Hematopoietic multipotent progenitor cell treated with erythropoietin and hydrocortisone succinate and interleukin-3 and kit ligand, for 6 days (in vitro differentiated cells): Measurements from ENCODE around the gene MGAT4B.

Experiments used
- DNase-seq: peaks from one replicate; pipeline ENCODE4 v3.0.0-alpha.2; 2015

MGAT4B gene

DNA sequence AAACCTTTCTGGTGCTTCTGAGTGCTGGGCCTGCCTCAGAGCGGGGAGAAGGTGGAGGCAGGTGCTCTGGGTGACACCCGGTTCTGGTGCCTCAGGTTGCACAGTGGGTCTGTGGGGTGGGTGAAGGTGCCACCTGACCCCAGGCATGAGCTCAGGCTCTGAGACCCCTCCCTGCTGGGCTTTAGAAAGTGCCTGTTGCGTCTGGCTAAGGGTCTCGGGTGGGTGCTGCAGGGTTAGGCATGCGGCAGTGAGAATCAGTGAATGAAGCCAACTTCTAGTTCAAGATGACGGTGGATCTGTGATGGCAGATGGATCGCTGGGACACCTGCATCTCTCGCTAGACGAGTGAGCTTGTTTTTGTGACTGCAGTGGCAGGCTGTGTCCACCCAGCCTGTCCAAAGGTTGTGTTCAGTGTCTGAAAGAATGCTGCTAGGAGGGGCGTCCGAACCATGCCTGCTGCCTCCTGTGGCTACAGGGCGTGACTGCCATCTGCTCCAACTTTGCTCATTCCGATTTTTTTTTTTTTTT is 19.1 kb upstream of the MGAT4B start:
- DNase-seq, result no peak

GRCh38 chr5:179824745-179825112 is 18.1 kb upstream of the MGAT4B start:
- no peak for DNase-seq

DNA sequence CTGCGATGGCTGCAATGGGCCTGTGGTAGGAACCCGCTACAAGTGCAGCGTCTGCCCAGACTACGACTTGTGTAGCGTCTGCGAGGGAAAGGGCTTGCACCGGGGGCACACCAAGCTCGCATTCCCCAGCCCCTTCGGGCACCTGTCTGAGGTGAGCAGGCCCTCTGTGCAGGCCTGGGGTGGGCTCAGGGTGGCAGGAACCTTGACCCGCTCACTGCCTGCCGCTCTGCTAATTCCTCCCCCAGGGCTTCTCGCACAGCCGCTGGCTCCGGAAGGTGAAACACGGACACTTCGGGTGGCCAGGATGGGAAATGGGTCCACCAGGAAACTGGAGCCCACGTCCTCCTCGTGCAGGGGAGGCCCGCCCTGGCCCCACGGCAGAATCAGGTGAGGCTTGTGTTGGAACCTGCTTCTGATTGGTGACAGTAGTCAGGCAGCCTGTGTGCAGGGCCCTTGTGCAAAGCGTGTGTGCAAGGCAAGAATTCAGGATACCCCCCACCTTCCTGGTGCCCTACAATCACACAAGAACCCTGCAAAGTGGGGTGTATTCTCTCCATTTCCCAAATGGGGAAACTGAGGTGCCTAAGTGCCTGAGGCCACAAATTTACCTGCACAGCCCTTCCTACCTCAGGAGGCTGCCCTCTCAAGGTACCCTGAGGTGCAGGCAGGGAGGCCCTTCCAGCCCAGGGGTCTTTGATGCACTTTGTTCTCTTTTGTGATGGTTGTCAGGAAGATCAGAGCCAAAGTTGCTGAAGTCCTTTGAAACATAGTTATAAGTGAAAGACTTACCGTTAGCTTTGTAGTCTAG is 17.5 kb upstream of the MGAT4B start:
- DNase-seq, result no peak

DNA sequence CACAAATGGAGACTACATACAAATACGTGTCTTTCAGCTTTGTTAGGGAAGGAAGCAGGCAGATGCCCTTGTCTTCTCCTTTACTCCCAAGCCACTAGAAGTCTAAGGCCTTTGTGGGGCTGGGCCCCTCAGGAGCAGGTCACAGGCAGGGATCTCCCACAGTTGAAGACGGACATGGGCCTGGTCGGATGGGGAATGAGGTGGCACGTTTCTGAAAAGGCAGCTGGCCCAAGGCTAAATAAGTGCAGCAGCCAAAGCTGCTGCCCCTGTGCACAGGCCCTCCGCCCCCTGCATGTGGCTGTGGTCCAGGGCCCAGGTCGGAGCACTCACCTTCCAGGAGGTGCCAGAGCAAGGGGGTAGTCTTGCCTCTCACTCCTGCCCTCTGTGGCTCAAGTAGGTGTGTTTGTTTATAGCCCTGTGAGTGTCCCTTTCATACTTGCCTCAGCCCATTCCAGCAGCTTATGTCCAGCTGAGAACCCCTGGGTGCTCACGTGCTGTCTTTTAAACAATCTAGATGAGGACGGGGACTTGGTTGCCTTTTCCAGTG is 15.9 kb upstream of the MGAT4B start:
- DNase-seq, result no peak

DNA sequence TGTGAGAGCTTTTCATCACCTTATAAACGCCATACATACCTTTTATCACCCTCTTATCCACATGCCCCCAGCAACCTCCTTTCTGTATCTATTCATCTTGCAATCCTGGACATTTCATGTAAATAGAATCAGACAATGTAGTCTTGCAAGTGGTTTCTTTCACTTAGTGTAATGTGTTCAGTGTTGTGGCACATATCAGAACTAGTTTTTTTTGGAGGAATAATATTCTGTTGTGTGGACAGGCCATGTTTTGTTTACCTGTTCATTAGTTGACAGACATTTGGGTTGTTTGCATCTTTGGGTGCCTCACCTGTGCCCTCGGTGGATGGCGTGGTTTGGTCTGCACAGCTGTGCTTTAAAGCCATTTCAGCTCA is 15.4 kb upstream of the MGAT4B start:
- DNase-seq, result no peak

GRCh38 chr5:179821298-179822058 is 14.8 kb upstream of the MGAT4B start:
- DNase-seq, result peak; percentile 98

- peak; percentile 86 for DNase-seq
Measured at GRCh38 chr5:179820483-179821297, 14.0 kb upstream of the MGAT4B start, which contains the start of gene SQSTM1. SQSTM1 (plus strand) TSS chr5:179820905; CDS start chr5:179820937, 32 bp downstream.

GRCh38 chr5:179820127-179820482 is 13.4 kb upstream of the MGAT4B start:
- DNase-seq, result peak; percentile 40

GRCh38 chr5:179819296-179820126 is 12.8 kb upstream of the MGAT4B start:
- peak; percentile 63 for DNase-seq

DNA sequence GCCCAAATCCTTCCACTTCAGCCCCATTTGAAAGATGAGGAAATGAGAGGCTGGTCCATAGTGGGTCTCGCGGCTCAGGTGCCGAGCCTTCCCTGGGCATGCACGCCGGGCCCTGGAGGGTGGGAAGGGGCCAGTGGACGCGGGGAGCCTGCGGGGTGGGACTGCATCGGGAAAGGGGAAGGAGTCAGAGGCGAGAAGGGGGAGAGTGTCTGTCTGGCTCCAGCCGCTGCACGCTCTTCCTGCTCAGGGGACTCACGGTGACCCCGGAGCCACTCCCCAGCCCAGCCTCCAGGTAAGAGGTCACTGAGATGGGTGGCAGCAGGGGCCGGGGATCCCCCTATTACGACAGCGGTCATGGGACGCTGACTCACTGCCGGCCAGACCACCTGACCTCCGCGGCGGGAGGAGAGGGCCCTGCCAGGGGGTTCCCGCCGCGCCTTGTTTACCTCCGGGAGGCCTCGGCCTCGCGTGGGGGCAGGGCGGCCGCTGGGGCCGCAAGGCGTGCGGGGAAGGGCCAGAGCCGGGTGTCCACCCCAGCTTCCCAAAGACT is 12.2 kb upstream of the MGAT4B start:
- peak; percentile 87 for DNase-seq

- DNase-seq, result peak; percentile 30
Measured at GRCh38 chr5:179817890-179818745, 11.5 kb upstream of the MGAT4B start.

DNA sequence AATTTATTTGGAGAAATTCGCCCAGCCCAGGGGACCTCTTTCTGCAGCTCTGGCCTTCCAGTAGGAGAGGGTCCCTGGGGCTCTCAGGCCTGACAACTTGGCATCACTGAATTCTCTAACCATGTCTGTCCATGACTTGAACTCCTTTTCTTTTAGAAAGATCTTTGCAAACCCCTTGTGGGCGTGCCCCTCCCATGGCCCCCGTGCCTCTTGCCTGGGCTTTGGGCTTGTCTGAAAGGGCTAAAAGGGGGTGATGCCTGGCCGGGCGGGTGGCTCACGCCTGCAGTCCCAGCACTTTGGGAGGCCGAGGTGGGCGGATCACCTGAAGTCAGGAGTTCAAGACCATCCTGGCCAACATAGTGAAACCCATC is 10.8 kb upstream of the MGAT4B start:
- DNase-seq, result no peak

DNA sequence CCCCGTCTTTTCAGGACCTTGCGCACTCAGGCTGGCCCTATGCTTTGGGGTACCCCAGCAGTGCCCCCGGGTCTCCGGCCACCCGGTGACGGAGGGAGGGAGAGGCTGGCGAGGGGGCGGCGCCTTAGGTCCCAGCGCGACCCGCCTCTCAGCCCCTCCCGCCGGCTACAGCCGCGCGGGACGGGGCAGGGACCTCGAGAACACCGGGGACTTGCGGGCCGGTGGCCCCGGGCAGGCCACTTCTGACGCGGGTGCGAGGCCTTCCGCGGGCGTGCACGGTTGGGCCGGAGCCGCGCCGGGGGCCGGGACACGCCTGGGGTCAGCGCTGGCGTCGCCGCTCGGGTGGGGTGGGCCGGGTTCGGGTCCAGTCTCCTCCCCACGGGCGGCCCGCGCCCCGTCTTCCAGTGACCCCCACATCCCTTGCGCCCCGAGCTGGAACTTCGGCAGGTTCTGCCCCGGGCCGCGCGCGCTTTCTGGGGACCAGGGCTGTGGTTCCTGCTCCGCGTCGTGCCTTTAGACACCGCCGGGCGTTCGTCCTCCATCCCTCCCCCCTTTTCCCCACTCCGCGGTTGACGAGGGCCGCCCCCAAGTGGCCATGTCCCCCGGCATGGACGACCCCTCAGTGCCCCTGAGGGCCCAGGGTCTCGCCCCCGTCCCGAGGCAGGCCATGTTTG is 10.3 kb upstream of the MGAT4B start:
- peak; percentile 57 for DNase-seq

- no peak for DNase-seq
Measured at GRCh38 chr5:179816401-179816795, 9.7 kb upstream of the MGAT4B start.

DNA sequence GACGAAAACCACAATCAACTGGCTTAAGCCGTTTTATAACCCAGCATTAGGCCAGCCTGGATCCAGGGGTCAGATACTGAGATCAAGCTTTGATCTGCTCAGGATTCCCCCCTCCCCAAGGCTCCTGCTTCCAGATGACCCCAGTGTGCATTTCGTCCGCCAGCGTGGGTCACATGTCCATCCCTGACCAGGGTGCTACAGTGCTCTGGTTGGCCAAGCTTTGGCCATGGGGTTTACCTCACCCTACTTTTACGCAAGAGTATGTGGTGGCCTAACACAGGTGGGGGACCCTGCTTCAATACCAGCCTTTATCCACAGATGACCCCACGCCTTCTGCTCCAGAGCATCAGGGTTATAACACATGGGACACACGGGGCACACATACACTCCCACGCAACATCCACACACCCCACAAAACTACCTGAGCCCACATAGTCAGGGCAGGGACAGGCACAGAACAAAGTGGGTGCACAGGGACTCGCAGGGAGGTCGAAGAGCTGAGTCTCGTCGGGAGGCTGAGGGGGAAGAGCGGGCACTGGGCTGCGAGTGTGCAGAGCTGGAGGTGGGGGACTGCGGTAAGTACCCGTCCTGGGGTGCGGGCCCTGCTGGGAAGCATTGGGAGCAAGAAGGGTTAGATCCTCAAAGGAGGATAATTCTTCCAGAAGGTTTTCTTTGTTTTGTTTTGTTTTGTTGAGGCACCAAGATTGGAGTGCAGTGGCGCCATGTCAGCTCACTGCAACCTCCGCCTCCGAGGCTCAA is 9.0 kb upstream of the MGAT4B start:
- no peak for DNase-seq

GRCh38 chr5:179814090-179814489 is 7.4 kb upstream of the MGAT4B start:
- no peak for DNase-seq

GRCh38 chr5:179812997-179813607 is 6.4 kb upstream of the MGAT4B start:
- DNase-seq, result no peak

- DNase-seq, result no peak
Measured at GRCh38 chr5:179812135-179812825, 5.6 kb upstream of the MGAT4B start.
